ENCODE results near the gene SPTBN4. TPM values are rescaled to one million over a fixed set of nuclear protein-coding genes. Genes with fewer than 3 reads are reported as not detected.
"Not testable (repeated sequence)": the region's sequence is repeated elsewhere in the genome, so short reads cannot be mapped to it uniquely, and the experiment has no call there.

SPTBN4 gene
- total RNA-seq, 6 experiments from 2014 or later = 0.17 to 0.96 (median 0.54) TPM

DNA sequence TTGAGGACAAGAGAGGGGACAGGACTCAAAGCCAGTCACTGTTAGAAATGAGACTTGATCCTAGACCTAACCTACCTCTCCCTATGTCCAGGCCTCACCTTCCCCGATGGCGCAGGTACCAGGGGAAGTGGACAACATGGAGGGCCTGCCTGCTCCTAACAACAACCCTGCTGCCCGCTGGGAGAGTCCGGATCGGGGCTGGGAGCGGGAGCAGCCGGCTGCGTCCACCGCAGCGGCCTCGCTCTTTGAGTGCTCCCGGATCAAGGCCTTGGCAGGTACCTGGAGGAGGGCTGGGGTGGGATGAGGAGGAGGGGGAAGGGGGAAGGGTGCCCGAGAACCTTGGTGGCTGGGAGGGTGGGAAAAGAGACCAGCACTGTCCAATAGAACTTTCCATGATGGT lies 5.7 kb downstream of the SPTBN4 start:
- Mint-ChIP-seq H3K27me3 (ENCODE audit: insufficient read depth) (peaks cover 13% of the 10 kb centered on the region), H3K4me1 (ENCODE audit: low read depth) (no peaks in the 10 kb centered on the region), H3K27ac (no peak overlapping the region), H3K9me3 (no peaks in the 10 kb centered on the region), H3K36me3 (ENCODE audit: low read depth) (no peaks in the 10 kb centered on the region), H3K4me3 (no peak overlapping the region)
- TF ChIP-seq, protein P1, sequence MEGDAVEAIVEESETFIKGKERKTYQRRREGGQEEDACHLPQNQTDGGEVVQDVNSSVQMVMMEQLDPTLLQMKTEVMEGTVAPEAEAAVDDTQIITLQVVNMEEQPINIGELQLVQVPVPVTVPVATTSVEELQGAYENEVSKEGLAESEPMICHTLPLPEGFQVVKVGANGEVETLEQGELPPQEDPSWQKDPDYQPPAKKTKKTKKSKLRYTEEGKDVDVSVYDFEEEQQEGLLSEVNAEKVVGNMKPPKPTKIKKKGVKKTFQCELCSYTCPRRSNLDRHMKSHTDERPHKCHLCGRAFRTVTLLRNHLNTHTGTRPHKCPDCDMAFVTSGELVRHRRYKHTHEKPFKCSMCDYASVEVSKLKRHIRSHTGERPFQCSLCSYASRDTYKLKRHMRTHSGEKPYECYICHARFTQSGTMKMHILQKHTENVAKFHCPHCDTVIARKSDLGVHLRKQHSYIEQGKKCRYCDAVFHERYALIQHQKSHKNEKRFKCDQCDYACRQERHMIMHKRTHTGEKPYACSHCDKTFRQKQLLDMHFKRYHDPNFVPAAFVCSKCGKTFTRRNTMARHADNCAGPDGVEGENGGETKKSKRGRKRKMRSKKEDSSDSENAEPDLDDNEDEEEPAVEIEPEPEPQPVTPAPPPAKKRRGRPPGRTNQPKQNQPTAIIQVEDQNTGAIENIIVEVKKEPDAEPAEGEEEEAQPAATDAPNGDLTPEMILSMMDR (IDR thresholded peaks at IDR 0.05) = no peak
- DNase-seq = no peak

GRCh38 chr19:40474737-40475136 lies 7.9 kb downstream of the SPTBN4 start:
- Mint-ChIP-seq H3K9me3 (no peaks in the 10 kb centered on the region), H3K27ac (no peak overlapping the region), H3K36me3 (ENCODE audit: low read depth) (no peaks in the 10 kb centered on the region), H3K4me3 (no peak overlapping the region), H3K4me1 (ENCODE audit: low read depth) (no peaks in the 10 kb centered on the region), H3K27me3 (ENCODE audit: insufficient read depth) (peaks cover 6% of the 10 kb centered on the region)
- TF ChIP-seq, protein P1 (IDR thresholded peaks at IDR 0.05) = no peak
- no peak for DNase-seq

GRCh38 chr19:40475878-40476644 lies 9.3 kb downstream of the SPTBN4 start:
- not testable (repeated sequence) for H3K4me1 Mint-ChIP-seq (ENCODE audit: low read depth); H3K36me3 Mint-ChIP-seq (ENCODE audit: low read depth)

DNA sequence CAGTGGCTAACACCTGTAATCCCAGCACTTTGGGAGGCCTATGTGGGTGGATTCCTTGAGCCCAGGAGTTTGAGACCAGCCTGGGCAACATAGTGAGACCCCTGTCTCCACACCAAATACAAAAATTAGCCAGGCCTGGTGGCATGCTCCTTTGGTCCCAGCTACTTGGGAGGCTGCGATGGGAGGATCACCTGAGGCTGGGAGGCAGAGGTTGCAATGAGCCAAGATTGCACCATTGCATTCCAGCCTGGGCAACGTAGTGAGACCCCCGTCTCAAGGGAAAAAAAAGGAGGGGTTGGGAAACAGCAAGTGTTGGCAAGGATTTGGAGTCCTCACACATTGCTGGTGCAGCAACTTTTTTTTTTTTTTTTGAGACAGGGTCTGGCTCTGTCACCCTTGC lies 19.2 kb downstream of the SPTBN4 start:
- Mint-ChIP-seq H3K27ac (no peak overlapping the region), H3K9me3 (no peaks in the 10 kb centered on the region), H3K4me3 (no peak overlapping the region), H3K27me3 (ENCODE audit: insufficient read depth) (peaks cover 20% of the 10 kb centered on the region), H3K4me1 (ENCODE audit: low read depth) (no peaks in the 10 kb centered on the region), H3K36me3 (ENCODE audit: low read depth) (no peaks in the 10 kb centered on the region)
- DNase-seq = no peak
- TF ChIP-seq, protein P1 (IDR thresholded peaks at IDR 0.05) = no peak

More at GRCh38 chr19:40475878-40476644, 9.3 kb downstream of the SPTBN4 start:
- H3K27me3 Mint-ChIP-seq (ENCODE audit: insufficient read depth); DNase-seq; H3K9me3 Mint-ChIP-seq; H3K27ac Mint-ChIP-seq; H3K4me3 Mint-ChIP-seq: not testable (repeated sequence)

- TF ChIP-seq, protein P1 (IDR thresholded peaks at IDR 0.05) = no peak
- DNase-seq = no peak
- H3K36me3 Mint-ChIP-seq (ENCODE audit: low read depth) = no peaks in the 10 kb centered on the region
- no peaks in the 10 kb centered on the region for H3K4me1 Mint-ChIP-seq (ENCODE audit: low read depth)
- no peaks in the 10 kb centered on the region for H3K9me3 Mint-ChIP-seq
- H3K27ac Mint-ChIP-seq = no peak overlapping the region
- no peak overlapping the region for H3K4me3 Mint-ChIP-seq
- peaks cover 26% of the 10 kb centered on the region for H3K27me3 Mint-ChIP-seq (ENCODE audit: insufficient read depth)
Observed at GRCh38 chr19:40489882-40490230, 23.1 kb downstream of the SPTBN4 start.

DNA sequence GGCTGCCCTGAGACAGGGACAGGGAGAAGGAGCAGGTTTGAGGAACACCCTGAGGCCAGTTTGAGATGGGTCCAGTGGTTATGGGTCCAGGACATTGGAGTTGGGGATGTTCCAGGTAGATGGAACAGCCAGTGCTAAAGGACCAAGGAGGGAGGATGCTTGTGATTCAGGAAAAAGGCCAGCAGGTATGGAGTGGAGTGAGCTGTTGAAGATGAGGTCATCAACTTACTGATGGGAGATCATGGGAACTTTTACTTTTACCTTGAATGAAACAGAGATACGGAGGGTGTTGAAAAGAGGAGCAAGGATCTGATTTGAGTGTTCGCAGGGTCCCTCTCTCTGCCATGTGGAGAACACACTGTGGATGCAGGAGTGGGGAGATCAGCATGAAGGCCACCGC lies 25.5 kb downstream of the SPTBN4 start:
- Mint-ChIP-seq H3K27ac (no peak overlapping the region), H3K4me3 (no peak overlapping the region), H3K9me3 (no peaks in the 10 kb centered on the region), H3K36me3 (ENCODE audit: low read depth) (no peaks in the 10 kb centered on the region), H3K27me3 (ENCODE audit: insufficient read depth) (peaks cover 27% of the 10 kb centered on the region), H3K4me1 (ENCODE audit: low read depth) (no peaks in the 10 kb centered on the region)
- TF ChIP-seq, protein P1 (IDR thresholded peaks at IDR 0.05) = no peak
- DNase-seq = no peak

Measured in HFFc6 (cell line).